ENCODE measurements around the gene MRPL23. TPM values are rescaled to one million over a fixed set of nuclear protein-coding genes. Genes with fewer than 3 reads are reported as not detected.

MRPL23 gene
- total and polyA plus RNA-seq, 4 donors, result 34.8 to 250 (median 107) TPM

- DNase-seq, result no peak
- Histone ChIP-seq H3K27me3 (ENCODE audit: control insufficient read depth in 3 of 3, insufficient read depth in 3 of 3, low read length in 2 of 3) (peaks cover 0 to 2% (median 0%) of the 10 kb centered on the region in 3 donors), H3K4me1 (ENCODE audit: control insufficient read depth in 5 of 5, insufficient read depth in 5 of 5, low read length in 5 of 5) (peaks cover 0 to 14% (median 3%) of the 10 kb centered on the region in 5 donors), H3K9ac (ENCODE audit: insufficient read depth in 1 of 2, low read length in 2 of 2) (no peak overlapping the region), H3K9me3 (ENCODE audit: control insufficient read depth in 4 of 4, insufficient read depth in 3 of 4, low read length in 3 of 4) (peaks cover 0 to 2% (median 0%) of the 10 kb centered on the region in 4 donors), H3K4me3 (no peak overlapping the region), H3K36me3 (ENCODE audit: control insufficient read depth in 4 of 4, insufficient read depth in 4 of 4, low read length in 4 of 4) (no peaks in the 10 kb centered on the region), H3K27ac (ENCODE audit: low read depth in 1 of 2, low read length in 1 of 2) (no peak overlapping the region)
- TF ChIP-seq, protein P1, sequence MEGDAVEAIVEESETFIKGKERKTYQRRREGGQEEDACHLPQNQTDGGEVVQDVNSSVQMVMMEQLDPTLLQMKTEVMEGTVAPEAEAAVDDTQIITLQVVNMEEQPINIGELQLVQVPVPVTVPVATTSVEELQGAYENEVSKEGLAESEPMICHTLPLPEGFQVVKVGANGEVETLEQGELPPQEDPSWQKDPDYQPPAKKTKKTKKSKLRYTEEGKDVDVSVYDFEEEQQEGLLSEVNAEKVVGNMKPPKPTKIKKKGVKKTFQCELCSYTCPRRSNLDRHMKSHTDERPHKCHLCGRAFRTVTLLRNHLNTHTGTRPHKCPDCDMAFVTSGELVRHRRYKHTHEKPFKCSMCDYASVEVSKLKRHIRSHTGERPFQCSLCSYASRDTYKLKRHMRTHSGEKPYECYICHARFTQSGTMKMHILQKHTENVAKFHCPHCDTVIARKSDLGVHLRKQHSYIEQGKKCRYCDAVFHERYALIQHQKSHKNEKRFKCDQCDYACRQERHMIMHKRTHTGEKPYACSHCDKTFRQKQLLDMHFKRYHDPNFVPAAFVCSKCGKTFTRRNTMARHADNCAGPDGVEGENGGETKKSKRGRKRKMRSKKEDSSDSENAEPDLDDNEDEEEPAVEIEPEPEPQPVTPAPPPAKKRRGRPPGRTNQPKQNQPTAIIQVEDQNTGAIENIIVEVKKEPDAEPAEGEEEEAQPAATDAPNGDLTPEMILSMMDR (IDR thresholded peaks at IDR 0.05; ENCODE audit: control extremely low read depth, extremely low read depth), result no peak
- 84 to 90% methylated on average over 17 to 18 of the region's 18 CpGs for WGBS, 2 donors
- ATAC-seq (ENCODE audit: insufficient read depth, low FRiP score), result no peak
Observed at GRCh38 chr11:1933416-1934334, 13.5 kb upstream of the MRPL23 start.

- Histone ChIP-seq H3K27ac (ENCODE audit: low read depth in 1 of 2, low read length in 1 of 2) (no peak overlapping the region), H3K4me1 (ENCODE audit: control insufficient read depth in 5 of 5, insufficient read depth in 5 of 5, low read length in 5 of 5) (peaks cover 0 to 19% (median 5%) of the 10 kb centered on the region in 5 donors), H3K9ac (ENCODE audit: insufficient read depth in 1 of 2, low read length in 2 of 2) (no peak overlapping the region), H3K36me3 (ENCODE audit: control insufficient read depth in 4 of 4, insufficient read depth in 4 of 4, low read length in 4 of 4) (no peaks in the 10 kb centered on the region), H3K27me3 (ENCODE audit: control insufficient read depth in 3 of 3, insufficient read depth in 3 of 3, low read length in 2 of 3) (peaks cover 0 to 3% (median 0%) of the 10 kb centered on the region in 3 donors), H3K4me3 (no peak overlapping the region), H3K9me3 (ENCODE audit: control insufficient read depth in 4 of 4, insufficient read depth in 3 of 4, low read length in 3 of 4) (peaks cover 0 to 2% (median 0%) of the 10 kb centered on the region in 4 donors)
- 78 to 80% methylated on average over 24 of the region's 24 CpGs for WGBS, 2 donors
- ATAC-seq (ENCODE audit: insufficient read depth, low FRiP score), result no peak
- TF ChIP-seq, protein P1 (IDR thresholded peaks at IDR 0.05; ENCODE audit: control extremely low read depth, extremely low read depth), result no peak
- no peak for DNase-seq
Observed at GRCh38 chr11:1934335-1935155, 12.6 kb upstream of the MRPL23 start.

DNA sequence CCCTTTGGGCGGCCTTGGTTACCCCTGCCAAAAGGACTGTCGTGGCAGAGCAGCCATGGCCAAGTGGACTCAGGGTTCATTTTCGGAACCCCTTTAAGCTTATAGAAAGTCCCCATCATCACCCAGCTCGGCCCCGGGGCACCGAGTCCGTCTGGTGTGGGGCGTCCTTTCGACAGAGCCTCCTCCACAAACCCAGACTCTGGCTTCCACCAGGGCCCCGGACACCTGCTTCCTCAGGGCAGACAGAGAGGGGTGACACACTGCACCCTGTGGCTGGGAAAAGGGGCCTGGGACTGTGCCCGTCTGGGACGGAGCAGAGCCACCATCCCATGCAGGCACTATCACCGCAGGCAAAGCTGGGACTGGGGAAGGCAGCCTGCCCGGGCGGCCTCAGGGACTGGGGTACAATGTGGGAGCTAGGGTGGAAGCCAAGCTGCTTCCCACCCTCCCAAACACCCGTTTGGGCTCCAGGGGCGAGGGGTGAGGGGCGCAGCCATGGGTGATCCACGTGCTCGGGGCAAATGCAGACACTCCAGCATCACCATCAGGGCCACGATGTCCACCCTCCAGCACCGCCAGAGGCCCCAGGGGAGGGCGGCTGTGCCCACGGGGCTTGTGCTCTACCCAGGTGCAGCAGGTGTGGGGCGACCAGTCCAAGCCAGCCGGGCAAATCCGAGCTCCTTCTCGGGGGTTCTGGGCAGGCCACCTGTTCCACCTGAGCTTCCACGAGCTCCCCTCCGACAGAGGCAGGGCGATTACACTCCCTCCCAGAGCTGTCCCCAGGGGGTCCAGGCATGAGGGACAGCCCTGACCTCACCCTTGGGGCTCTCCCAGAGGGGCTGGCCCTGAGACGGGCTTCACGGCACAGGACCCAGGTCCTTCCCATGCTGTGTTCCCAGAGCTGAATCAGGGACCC is 11.7 kb upstream of the MRPL23 start:
- Histone ChIP-seq H3K27ac (ENCODE audit: low read depth in 1 of 2, low read length in 1 of 2) (no peak overlapping the region), H3K27me3 (ENCODE audit: control insufficient read depth in 3 of 3, insufficient read depth in 3 of 3, low read length in 2 of 3) (peaks cover 0 to 3% (median 0%) of the 10 kb centered on the region in 3 donors), H3K4me1 (ENCODE audit: control insufficient read depth in 5 of 5, insufficient read depth in 5 of 5, low read length in 5 of 5) (peaks cover 0 to 19% (median 7%) of the 10 kb centered on the region in 5 donors), H3K9ac (ENCODE audit: insufficient read depth in 1 of 2, low read length in 2 of 2) (no peak overlapping the region), H3K36me3 (ENCODE audit: control insufficient read depth in 4 of 4, insufficient read depth in 4 of 4, low read length in 4 of 4) (no peaks in the 10 kb centered on the region), H3K4me3 (no peak overlapping the region), H3K9me3 (ENCODE audit: control insufficient read depth in 4 of 4, insufficient read depth in 3 of 4, low read length in 3 of 4) (peaks cover 0 to 2% (median 0%) of the 10 kb centered on the region in 4 donors)
- TF ChIP-seq, protein P1 (IDR thresholded peaks at IDR 0.05; ENCODE audit: control extremely low read depth, extremely low read depth), result no peak
- WGBS, 2 donors, result 86 to 91% methylated on average over 33 of the region's 33 CpGs
- ATAC-seq (ENCODE audit: insufficient read depth, low FRiP score) (no peak), DNase-seq (no peak)

Data from lung (tissue), 12 donors.